Glomerular visceral epithelial cell (primary cell): ENCODE results near the gene TTYH3.
"Not testable (repeated sequence)": the region's sequence is repeated elsewhere in the genome, so short reads cannot be mapped to it uniquely, and the experiment has no call there.

Experiments used
- DNase-seq: peaks from one replicate; pipeline ENCODE4 v3.0.0-alpha.2; 2016; ENCODE audit errors: extremely low spot score

The TTYH3 gene

GRCh38 chr7:2688409-2689342 lies 56.9 kb downstream of the TTYH3 start:
- peak; percentile 83 for DNase-seq

- no peak for DNase-seq
Measured at GRCh38 chr7:2689343-2689847, 57.6 kb downstream of the TTYH3 start.

GRCh38 chr7:2689951-2690705 lies 58.3 kb downstream of the TTYH3 start:
- peak; percentile 81 for DNase-seq

GRCh38 chr7:2691011-2691707 lies 59.4 kb downstream of the TTYH3 start:
- DNase-seq = no peak

- not testable (repeated sequence) for DNase-seq
Measured at GRCh38 chr7:2691932-2692439, 60.2 kb downstream of the TTYH3 start.

- no peak for DNase-seq
Measured at GRCh38 chr7:2692543-2692942, 60.8 kb downstream of the TTYH3 start.

- not testable (repeated sequence) for DNase-seq
Measured at GRCh38 chr7:2693420-2694121, 61.8 kb downstream of the TTYH3 start.

GRCh38 chr7:2694122-2694436 lies 62.3 kb downstream of the TTYH3 start:
- DNase-seq = not testable (repeated sequence)

GRCh38 chr7:2698581-2699288 lies 66.9 kb downstream of the TTYH3 start:
- DNase-seq = no peak

- DNase-seq = no peak
Measured at GRCh38 chr7:2699289-2699620, 67.5 kb downstream of the TTYH3 start.

- no peak for DNase-seq
Measured at GRCh38 chr7:2700141-2700850, 68.5 kb downstream of the TTYH3 start.

- no peak for DNase-seq
Measured at GRCh38 chr7:2701424-2701823, 69.6 kb downstream of the TTYH3 start.

- no peak for DNase-seq
Measured at GRCh38 chr7:2701832-2702593, 70.2 kb downstream of the TTYH3 start.

GRCh38 chr7:2702594-2702957 lies 70.8 kb downstream of the TTYH3 start:
- DNase-seq = no peak

- DNase-seq = no peak
Measured at GRCh38 chr7:2705371-2706096, 73.7 kb downstream of the TTYH3 start.

GRCh38 chr7:2706685-2707126 lies 74.9 kb downstream of the TTYH3 start:
- DNase-seq = no peak

- DNase-seq = no peak
Measured at GRCh38 chr7:2707481-2707880, 75.7 kb downstream of the TTYH3 start.

- no peak for DNase-seq
Measured at GRCh38 chr7:2708041-2708440, 76.3 kb downstream of the TTYH3 start.
